Stimulated activated CD8-positive, alpha-beta memory T cell treated with anti-CD3 and anti-CD28 coated beads, Interleukin-7, amount 100 ng/mL, for 48 hours (primary cell): ENCODE data around the gene HIVEP1.
"Not testable (repeated sequence)": the region's sequence is repeated elsewhere in the genome, so short reads cannot be mapped to it uniquely, and the experiment has no call there.

Experiments used
- DNase-seq, 2 donors: peaks; one replicate each; pipeline ENCODE4 v3.0.0-alpha.2; 2020; ENCODE audit warnings: low read depth in 1 of 2; ENCODE audit errors: extremely low read depth in 1 of 2

Gene HIVEP1

DNA sequence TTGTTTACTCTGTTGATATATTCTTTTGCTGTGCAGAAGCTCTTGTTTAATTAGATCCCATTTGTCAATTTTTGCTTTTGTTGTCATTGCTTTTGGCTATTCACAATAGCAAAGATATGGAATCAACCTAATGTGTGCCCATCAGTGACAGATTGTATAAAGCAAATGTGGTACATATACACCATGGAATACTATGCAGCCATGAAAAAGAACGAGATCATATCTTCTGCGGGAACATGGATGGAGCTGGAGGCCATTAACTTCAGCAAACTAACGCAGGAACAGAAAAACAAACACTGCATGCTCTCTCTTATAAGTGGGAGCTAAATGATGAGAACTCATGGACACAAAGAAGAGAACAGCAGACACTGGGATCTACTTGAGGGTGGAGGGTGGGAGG, 164.7 kb downstream of the HIVEP1 start:
- not testable (repeated sequence) for DNase-seq

DNA sequence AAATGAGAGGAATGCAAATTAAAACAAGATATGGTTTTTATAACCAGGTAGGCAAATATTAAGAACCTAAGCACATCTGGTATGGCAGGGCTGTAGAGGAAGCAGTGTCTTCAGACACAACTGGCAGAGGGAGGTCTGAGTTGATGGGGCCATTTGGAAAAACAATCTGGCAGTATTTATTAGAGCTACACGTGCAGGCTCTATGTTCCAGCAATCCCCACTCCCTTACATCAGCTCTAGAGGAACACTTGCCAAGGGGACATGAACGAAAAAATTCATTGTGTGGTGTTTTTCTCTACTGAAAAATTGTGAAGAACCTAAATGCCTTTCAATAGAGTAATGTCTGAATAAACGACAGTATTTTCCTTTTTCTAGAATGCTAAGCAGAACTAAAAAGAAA, 166.4 kb downstream of the HIVEP1 start:
- no peak for DNase-seq

DNA sequence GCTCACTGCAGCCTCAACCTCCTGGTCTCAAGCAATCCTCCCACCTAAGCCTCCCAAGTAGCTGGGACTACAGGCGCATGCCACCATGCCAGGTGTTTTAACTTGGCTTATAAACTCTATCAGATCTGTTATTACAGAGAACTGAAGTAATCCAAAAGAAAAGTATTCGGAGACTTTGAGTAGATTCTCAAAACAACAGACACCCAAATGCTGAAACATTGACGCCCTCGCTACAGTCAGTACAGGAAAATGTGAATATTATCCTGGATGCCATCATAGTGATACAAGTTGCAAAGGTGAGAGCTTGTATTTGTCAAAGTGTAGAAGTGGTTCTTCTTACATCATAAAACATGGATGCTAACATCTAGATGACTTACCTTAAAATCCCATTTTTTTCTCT, 169.4 kb downstream of the HIVEP1 start:
- no peak for DNase-seq

DNA sequence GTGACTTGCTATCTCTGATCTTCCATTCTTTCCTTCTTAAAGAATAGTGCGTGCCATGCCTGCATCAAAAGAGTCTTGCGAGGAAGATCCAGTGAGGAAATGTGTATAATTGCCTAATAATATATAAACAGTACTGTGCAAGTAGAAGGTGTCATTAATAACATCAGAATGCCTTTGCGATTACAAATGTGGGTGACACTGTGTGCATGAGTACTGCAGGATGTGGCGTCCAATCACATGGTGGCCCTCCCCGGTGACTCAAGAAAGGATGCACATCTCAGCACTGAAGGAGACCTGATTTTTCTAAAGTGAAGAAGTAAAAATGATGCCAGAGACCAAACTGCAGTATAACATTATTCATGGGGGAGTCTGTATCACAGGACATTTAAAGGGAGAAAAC, 170.6 kb downstream of the HIVEP1 start:
- no peak for DNase-seq

DNA sequence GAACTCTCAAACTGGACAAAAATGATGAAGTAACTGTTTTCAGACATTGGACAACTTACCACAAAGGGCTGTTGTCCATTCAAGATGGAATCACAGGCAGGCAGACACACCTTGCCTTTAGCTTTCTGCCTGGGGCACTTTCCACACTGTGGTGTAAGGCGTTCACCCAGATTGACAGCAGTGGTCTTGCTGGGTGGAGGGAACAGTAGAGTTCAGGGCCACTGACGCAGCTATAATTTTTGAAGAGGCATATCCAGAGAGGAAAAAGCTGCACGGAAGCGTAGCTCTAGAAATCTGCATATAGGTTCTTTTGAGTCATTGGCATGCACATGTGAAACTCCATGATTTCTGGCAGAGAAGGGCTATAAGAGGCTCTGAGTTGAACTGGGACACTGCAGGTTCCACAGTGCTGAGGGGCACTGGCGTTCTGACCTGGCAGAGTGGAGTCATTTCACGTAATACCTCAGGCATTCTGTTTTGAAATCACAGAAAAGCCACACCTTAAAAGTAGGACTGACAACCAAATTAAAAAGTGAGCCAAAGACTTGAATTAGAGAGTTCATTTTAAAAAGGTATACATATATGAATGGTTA, 173.1 kb downstream of the HIVEP1 start:
- no peak for DNase-seq

DNA sequence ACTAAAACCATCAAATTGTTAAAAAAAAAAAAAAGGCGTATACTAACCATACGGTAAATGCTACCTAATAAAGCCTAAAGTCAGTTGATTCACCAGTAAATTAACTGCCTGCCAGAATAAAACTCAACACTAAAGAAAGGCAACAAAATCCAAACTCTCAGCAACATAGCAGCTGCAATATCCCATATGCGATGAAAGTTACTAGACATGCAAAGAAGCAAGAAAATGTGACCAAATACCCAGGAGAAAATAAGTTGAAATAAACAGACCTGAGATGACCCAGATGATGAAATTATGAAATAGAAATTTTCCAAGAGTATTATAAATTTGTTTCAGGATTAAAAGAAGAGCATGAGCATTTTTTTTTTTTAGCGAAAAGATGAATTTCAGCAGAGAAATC, 174.4 kb downstream of the HIVEP1 start:
- no peak for DNase-seq

DNA sequence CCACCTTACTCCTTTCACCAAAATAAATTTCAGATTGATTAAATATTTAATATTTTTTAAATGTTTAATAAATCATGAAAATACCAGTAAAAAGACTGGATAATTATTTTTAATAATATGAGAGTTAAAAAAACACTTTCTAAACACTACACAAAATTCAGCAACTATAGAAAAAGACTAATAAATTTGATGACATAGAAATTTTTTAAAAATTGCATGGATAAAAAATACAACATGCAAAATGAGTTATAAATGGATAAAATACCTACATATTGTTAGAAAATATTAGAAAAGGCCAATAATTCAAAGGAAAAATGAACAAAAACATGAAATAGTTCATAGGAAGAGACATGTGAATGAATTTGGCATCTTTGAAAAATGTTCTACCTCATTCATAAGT, 177.0 kb downstream of the HIVEP1 start:
- no peak for DNase-seq

DNA sequence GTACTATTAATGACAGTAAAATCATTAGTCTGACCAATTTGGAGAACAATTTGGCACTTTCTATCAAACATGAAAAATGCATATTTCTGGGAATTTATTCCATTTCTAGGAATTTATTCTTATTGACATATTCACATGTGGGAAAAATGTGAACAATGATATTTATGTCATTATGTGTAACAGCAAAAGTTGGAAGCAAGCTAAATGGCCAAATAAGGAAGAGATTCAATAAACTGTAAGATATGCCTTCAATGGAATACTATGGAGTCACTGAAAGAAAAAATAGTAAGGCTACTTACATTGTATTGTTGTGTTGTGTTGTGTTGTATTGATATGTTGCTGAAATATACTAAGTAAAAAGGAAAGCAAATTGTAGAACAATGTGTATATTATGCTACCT, 177.5 kb downstream of the HIVEP1 start:
- no peak for DNase-seq

DNA sequence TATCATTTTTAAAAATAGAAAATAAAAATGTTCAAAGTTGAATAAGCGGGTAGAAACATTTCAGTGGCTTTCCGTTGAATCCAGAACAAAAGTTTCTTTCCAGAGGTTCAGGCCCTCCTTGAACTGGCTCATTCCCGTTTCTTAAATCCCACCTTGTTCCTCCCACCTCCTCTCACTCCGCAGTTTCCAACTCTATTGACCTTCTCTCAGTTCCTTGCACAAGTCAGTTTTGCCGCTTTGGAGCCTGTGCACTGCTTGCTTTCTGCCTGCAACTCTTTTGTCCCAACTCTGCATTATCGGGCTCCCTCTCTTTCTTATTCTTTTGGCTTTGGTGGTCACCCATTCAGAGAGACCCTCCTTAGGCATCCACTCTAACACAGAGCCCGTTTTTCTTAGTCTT, 178.1 kb downstream of the HIVEP1 start:
- no peak for DNase-seq

DNA sequence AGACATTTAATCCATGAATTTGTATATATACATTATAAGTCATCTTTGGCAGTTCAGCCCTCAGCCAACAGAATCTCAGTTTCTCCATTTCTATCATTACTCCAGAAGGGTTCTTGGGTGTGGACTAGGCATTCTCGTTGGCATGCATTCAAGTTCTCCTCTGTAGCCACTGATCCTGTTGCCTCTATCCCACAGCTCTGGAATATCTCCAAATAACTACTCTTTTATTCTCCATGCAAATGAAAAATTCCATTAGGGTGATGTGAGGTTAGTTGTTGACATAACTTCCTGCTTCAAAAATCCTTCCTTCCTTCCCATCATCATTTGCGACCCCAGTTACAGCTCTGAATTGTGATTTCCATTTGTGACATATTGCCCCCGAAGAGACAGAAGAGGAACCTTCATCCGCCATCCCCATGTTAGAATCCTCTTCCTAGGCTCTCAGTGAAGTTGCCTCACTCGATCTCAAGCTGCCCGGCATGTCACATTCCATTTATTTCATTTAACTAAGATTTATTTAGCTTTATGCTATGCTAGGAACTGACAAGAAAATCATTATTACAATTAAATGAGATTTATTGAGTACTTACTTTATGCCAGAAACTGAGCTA, 184.3 kb downstream of the HIVEP1 start:
- no peak for DNase-seq

DNA sequence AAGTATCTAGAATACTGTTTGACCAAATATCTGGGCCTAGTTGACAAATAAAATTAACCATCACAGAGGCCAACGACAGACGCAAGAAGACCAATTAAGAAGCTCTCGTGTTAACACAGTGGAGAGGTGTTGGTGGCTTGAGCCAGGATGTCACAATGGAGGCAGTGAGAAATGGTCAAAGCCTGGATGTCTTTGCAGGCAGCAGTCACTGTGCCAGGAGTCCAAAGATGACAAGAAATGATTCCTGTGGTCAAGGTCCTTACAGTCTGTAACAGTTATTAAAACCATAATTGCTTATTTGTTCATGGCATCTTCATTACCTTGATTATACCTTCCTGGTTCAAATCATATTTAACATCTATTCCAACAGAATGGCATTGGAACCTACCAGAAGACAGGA, 186.7 kb downstream of the HIVEP1 start:
- no peak for DNase-seq

DNA sequence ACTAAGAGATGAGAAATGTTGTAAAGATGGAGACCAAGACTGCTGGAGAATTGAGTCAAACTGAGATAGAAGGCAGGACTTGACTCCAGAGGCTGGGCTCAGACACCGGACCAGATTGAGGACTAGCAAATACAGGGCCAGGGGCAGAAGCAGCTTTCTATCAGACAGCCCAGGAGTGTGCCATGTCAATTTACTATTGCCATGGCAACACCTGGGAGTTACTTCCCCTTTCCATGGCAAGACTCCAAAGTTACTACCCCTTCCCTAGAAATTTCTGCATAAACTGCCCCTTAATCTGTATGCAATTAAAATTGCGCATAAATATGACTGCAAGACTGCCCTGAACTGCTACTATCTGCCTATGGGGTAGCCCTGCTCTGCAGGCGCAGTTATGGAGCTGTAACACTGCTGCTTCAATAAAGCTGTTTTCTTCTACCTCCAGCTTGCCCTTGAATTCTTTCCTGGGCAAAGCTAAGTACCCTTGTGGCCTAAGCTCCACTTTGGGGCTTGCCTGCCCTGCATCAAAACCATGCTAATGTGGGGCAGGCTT, 188.0 kb downstream of the HIVEP1 start:
- DNase-seq: no peak

DNA sequence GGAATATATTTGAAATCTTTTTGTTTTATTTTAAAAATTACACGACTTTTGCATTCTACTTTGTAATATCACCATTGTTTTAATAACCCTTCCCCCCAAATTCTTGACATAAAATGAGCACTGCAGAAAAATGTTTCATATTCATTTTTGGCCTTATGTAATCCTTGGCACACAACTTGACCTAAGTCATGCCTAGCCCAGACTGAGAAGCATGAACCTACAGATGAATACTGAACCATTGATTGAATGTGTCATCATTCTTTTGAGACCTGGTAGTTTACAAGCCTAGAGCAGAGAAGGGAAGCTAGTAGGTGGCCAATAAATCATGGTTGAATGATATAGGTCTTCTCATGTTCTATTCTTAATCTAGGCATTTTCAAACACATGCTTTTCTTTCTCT, 188.6 kb downstream of the HIVEP1 start:
- no peak for DNase-seq

DNA sequence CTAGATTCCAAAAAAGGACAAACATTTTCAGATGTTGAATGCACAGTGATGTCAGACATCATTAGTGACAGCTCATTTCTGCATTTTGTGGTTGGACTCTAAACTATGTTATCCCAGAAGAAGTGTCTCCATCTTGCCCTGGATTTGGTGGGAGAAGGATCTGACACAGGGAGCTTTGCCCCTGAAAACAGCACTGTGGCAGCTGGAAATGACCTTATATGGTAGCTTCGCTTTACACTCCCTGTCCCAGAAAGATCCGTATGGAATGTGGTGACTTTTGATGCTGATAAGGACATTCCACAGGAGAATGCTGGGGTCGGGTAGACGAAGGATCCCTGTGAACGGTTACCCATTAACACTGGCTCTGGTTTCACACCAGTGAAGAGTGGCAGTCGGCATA, 190.9 kb downstream of the HIVEP1 start:
- DNase-seq: no peak

DNA sequence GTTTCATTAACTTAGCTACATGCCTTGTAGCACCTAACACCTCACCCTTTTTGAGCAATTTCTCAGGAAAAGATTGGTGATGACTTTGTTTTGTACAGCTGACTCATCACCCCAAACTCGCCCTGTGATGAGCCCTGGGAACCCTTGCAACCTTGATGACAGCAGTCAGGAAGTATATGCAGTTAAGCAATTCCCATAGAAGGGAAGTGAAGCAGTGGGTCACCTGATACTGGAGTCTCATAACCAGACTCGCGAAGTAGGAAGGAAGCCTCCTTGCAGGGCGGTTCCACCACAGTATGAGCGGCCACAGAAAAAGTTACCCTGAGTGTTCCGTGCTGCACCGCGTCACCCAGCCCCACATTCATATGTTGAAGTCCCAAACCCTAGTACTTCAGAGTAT, 196.1 kb downstream of the HIVEP1 start:
- DNase-seq: peak in 1 of 2 donors; percentile 22

DNA sequence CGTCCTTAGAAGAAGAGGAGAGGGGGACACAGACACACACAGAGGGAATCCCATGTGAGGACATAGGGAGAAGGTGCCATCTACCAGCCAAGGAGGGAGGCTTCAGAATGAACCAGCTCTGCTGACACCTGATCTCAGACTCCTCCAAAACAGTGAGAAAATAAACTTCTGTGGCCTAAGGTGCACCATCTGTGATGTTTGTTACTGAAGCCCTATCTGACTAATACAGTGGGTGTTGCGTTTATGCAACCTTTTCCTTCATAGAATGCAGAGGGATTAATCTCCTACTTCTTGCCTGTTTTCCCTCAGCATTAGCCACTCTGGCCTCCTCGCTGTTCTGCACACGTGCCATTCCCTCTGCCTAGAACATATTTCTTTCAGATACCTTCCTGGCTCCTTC, 196.6 kb downstream of the HIVEP1 start:
- DNase-seq: no peak
